Measurements from ENCODE around the gene ZNF654. TPM values are rescaled to one million over a fixed set of nuclear protein-coding genes. Genes with fewer than 3 reads are reported as not detected.

The ZNF654 gene
- total and polyA plus RNA-seq, 3 experiments from 2014 or later, result 11.6 to 16.4 (median 16.0) TPM

DNA sequence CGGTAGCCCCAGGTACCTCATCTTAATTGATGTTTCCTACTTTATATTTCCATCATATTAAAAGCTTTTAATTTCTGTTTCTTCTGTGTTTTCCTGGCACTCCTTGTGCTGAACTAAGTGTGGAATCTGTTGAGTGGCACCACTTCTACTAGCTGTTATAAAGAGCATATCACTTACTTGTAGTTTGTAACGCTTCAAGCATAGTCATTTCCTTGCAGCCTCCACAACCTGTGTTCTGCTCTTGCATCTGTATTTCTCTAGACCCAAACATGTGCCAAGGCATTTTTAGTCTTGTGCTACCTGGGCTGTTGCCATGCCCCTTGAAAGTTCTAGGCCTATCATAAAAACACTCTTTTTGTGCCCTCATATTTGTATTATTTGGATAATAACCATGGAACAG is 16.0 kb downstream of the ZNF654 start:
- H3K27me3 Mint-ChIP-seq, result no peaks in the 10 kb centered on the region
- H3K36me3 ChIP-seq (ENCODE audit: insufficient read depth, low read length), result no peaks in the 10 kb centered on the region
- ChIA-PET POLR2A (no interaction called here), CTCF (no interaction called here)
- no peaks in the 10 kb centered on the region for H3K27me3 ChIP-seq (ENCODE audit: insufficient read depth, low read length, poor library complexity, severe bottlenecking)
- H3K27ac Mint-ChIP-seq, result peak overlapping the region in 3 of 8 donors; percentile 7 to 61 (median 13)
- H3K27ac ChIP-seq (ENCODE audit: low read depth, low read length), result no peak overlapping the region
- no peak for DNase-seq
- H3K36me3 Mint-ChIP-seq, result peaks cover 4 to 6% (median 5%) of the 10 kb centered on the region in 3 donors
- no peaks in the 10 kb centered on the region for H3K9me3 ChIP-seq (ENCODE audit: low read length)
- H3K4me3 Mint-ChIP-seq, result peak overlapping the region in 1 of 7 donors; percentile 3
- no peak overlapping the region for H3K4me3 ChIP-seq (ENCODE audit: low read length)
- H3K4me1 ChIP-seq (ENCODE audit: insufficient read depth, low read length), result peaks cover 5% of the 10 kb centered on the region
- peaks cover 0 to 3% (median 2%) of the 10 kb centered on the region in 5 donors for H3K9me3 Mint-ChIP-seq
- H3K4me1 Mint-ChIP-seq, result peaks cover 62 to 81% (median 76%) of the 10 kb centered on the region in 3 donors

DNA sequence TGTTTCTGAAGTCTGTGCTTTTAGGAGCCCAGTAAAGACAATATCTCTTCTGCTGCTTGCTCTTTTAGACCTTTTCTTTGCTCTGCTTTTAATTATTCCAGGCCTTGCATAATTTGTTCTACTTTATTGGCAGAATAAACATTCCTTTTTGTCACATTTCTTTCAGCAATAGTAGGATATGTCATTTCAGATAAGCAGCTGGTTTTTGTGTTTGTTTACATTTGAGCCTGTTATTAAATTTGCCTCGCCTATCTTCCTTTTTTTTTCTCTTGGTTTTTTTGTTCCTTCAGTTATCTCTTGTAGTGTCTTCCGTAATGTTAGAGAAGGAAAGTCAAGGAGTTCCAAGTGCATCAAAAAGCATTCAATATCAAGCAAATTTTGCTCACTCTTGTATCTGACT is 16.4 kb downstream of the ZNF654 start:
- Mint-ChIP-seq H3K4me1 (peaks cover 63 to 84% (median 76%) of the 10 kb centered on the region in 3 donors), H3K4me3 (no peak overlapping the region), H3K27me3 (no peaks in the 10 kb centered on the region), H3K36me3 (peaks cover 4 to 6% (median 4%) of the 10 kb centered on the region in 3 donors), H3K27ac (peak overlapping the region in 2 of 8 donors; percentile 5 to 61), H3K9me3 (peaks cover 0 to 3% (median 2%) of the 10 kb centered on the region in 5 donors)
- H3K4me3 ChIP-seq (ENCODE audit: low read length), result no peak overlapping the region
- no peaks in the 10 kb centered on the region for H3K9me3 ChIP-seq (ENCODE audit: low read length)
- DNase-seq, result no peak
- no peaks in the 10 kb centered on the region for H3K27me3 ChIP-seq (ENCODE audit: insufficient read depth, low read length, poor library complexity, severe bottlenecking)
- no peaks in the 10 kb centered on the region for H3K36me3 ChIP-seq (ENCODE audit: insufficient read depth, low read length)
- H3K27ac ChIP-seq (ENCODE audit: low read depth, low read length), result no peak overlapping the region
- ChIA-PET POLR2A (no interaction called here), CTCF (no interaction called here)
- peaks cover 5% of the 10 kb centered on the region for H3K4me1 ChIP-seq (ENCODE audit: insufficient read depth, low read length)

DNA sequence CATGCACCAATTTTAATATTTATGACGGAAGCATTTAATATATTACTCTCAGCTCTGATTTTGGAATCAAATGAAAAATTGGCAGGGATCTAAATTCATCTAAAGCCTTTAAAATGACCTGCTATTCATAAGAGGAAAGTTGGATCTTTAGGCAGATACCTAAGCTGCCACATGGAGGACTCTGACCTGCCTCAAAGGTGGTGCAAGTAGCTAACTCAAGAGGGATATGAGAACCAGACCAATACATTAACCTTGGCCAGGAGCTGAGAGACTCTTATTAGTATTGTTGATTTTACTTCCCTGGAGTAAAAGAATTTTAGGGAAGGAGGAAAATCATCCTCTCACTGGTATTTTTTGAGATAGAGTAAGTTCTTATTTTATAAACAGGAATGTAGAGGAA is 17.7 kb downstream of the ZNF654 start:
- POLR2A ChIA-PET, result no interaction called here
- Mint-ChIP-seq H3K4me3 (no peak overlapping the region), H3K27ac (no peak overlapping the region)

DNA sequence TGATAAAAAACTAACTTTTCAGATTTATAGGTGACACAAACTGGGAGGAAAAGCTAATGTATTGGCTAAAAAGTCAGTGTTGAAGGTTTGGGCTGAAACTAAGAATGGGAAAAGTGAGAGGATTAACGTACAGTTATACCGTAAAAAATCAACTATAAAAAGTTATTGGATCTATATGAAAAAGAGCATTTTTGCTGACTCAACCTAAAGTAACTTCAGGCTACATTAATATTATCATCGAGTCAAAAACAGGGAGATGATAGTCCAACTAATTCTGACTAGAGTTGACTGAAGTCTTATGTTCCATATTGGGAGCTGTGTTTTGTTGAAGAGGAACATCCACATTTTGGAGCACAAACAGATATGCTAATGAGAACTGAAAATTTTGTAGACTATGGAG is 19.9 kb downstream of the ZNF654 start:
- H3K27me3 Mint-ChIP-seq, result no peaks in the 10 kb centered on the region
- peaks cover 0 to 5% (median 4%) of the 10 kb centered on the region in 3 donors for H3K36me3 Mint-ChIP-seq
- no peak overlapping the region for H3K4me3 Mint-ChIP-seq
- no peak overlapping the region for H3K27ac Mint-ChIP-seq
- H3K4me1 Mint-ChIP-seq, result peaks cover 58 to 88% (median 83%) of the 10 kb centered on the region in 3 donors
- DNase-seq, result no peak
- no peaks in the 10 kb centered on the region for H3K9me3 ChIP-seq (ENCODE audit: low read length)
- H3K4me3 ChIP-seq (ENCODE audit: low read length), result no peak overlapping the region
- no peaks in the 10 kb centered on the region for H3K27me3 ChIP-seq (ENCODE audit: insufficient read depth, low read length, poor library complexity, severe bottlenecking)
- H3K27ac ChIP-seq (ENCODE audit: low read depth, low read length), result no peak overlapping the region
- ChIA-PET CTCF (no interaction called here), POLR2A (no interaction called here)
- no peaks in the 10 kb centered on the region for H3K9me3 Mint-ChIP-seq
- H3K4me1 ChIP-seq (ENCODE audit: insufficient read depth, low read length), result peaks cover 5% of the 10 kb centered on the region
- no peaks in the 10 kb centered on the region for H3K36me3 ChIP-seq (ENCODE audit: insufficient read depth, low read length)

More for the DNA sequence above, 17.7 kb downstream of the ZNF654 start:
- peaks cover 5% of the 10 kb centered on the region for H3K4me1 ChIP-seq (ENCODE audit: insufficient read depth, low read length)
- H3K4me1 Mint-ChIP-seq, result peaks cover 68 to 89% (median 83%) of the 10 kb centered on the region in 3 donors
- DNase-seq, result no peak
- H3K27me3 Mint-ChIP-seq, result no peaks in the 10 kb centered on the region
- H3K9me3 ChIP-seq (ENCODE audit: low read length), result no peaks in the 10 kb centered on the region
- peaks cover 2 to 3% (median 3%) of the 10 kb centered on the region in 3 donors for H3K36me3 Mint-ChIP-seq
- CTCF ChIA-PET, result no interaction called here
- H3K27ac ChIP-seq (ENCODE audit: low read depth, low read length), result no peak overlapping the region
- H3K27me3 ChIP-seq (ENCODE audit: insufficient read depth, low read length, poor library complexity, severe bottlenecking), result no peaks in the 10 kb centered on the region
- peaks cover 0 to 3% (median 1%) of the 10 kb centered on the region in 5 donors for H3K9me3 Mint-ChIP-seq
- no peak overlapping the region for H3K4me3 ChIP-seq (ENCODE audit: low read length)
- H3K36me3 ChIP-seq (ENCODE audit: insufficient read depth, low read length), result no peaks in the 10 kb centered on the region

DNA sequence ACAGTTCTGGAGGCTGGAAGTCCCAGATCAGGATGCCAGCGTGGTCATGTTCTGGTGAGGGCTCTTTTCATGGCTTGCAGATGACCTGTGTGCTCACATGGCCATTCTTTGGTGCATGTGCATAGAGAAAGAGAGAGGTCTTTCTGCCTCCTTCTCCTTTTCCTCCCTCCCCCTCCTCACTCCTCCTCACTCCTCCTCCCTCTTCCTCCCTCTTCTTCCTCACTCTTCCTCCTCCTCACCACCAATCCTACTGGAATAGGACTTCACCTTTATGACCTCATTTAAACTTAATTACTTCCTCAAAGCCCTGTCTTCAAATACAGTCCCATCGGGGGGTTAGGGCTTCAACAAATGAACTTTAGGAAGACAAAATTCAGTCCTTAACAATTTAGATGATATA is 23.8 kb downstream of the ZNF654 start:
- Mint-ChIP-seq H3K9me3 (no peaks in the 10 kb centered on the region), H3K4me3 (no peak overlapping the region), H3K36me3 (peaks cover 0 to 23% (median 8%) of the 10 kb centered on the region in 3 donors), H3K27ac (peak overlapping the region in 1 of 8 donors; percentile 13), H3K27me3 (no peaks in the 10 kb centered on the region), H3K4me1 (peaks cover 39 to 70% (median 69%) of the 10 kb centered on the region in 3 donors)
- no peak overlapping the region for H3K4me3 ChIP-seq (ENCODE audit: low read length)
- no peaks in the 10 kb centered on the region for H3K9me3 ChIP-seq (ENCODE audit: low read length)
- peaks cover 5% of the 10 kb centered on the region for H3K4me1 ChIP-seq (ENCODE audit: insufficient read depth, low read length)
- H3K27ac ChIP-seq (ENCODE audit: low read depth, low read length), result no peak overlapping the region
- H3K27me3 ChIP-seq (ENCODE audit: insufficient read depth, low read length, poor library complexity, severe bottlenecking), result no peaks in the 10 kb centered on the region
- DNase-seq, result no peak
- ChIA-PET POLR2A (no interaction called here), CTCF (interaction anchor here (1.6 kb wide), 1 partner anchor 24 kb away, joined by 3 read pairs; no protein-coding TSS in a partner anchor)
- H3K36me3 ChIP-seq (ENCODE audit: insufficient read depth, low read length), result peaks cover 3% of the 10 kb centered on the region

DNA sequence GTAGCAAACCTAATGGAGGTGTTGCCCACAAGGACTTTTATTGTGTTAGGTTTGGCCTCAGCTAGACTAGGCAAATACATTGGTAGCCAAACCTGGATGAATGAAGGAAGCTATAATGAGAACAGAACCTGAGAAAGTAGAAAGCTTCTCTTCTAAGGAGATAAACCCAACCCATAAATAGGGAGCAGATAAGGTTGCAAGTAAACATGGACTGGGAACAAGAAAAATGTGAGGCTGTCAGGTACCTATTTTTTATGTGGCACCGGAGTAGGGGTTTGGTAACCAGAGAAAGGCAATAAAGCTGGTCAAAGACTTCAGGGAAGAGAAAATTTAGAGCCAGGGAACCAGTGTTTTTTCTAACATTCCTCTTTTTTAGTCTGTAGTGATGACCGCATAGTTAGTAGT is 25.0 kb downstream of the ZNF654 start:
- ChIA-PET POLR2A (no interaction called here), CTCF (interaction anchor here (1.6 kb wide), 1 partner anchor 22 kb away, joined by 3 read pairs; no protein-coding TSS in a partner anchor)
- H3K4me1 Mint-ChIP-seq, result peaks cover 28 to 58% (median 57%) of the 10 kb centered on the region in 3 donors
- peak overlapping the region in 2 of 8 donors; percentile 3 to 45 for H3K27ac Mint-ChIP-seq
- DNase-seq, result no peak
- Histone ChIP-seq H3K27me3 (ENCODE audit: insufficient read depth, low read length, poor library complexity, severe bottlenecking) (no peaks in the 10 kb centered on the region), H3K4me3 (ENCODE audit: low read length) (no peak overlapping the region), H3K27ac (ENCODE audit: low read depth, low read length) (no peak overlapping the region), H3K36me3 (ENCODE audit: insufficient read depth, low read length) (peaks cover 3% of the 10 kb centered on the region), H3K4me1 (ENCODE audit: insufficient read depth, low read length) (no peaks in the 10 kb centered on the region), H3K9me3 (ENCODE audit: low read length) (no peaks in the 10 kb centered on the region)
- H3K4me3 Mint-ChIP-seq, result no peak overlapping the region
- no peaks in the 10 kb centered on the region for H3K9me3 Mint-ChIP-seq
- peaks cover 3 to 28% (median 12%) of the 10 kb centered on the region in 3 donors for H3K36me3 Mint-ChIP-seq
- H3K27me3 Mint-ChIP-seq, result no peaks in the 10 kb centered on the region

DNA sequence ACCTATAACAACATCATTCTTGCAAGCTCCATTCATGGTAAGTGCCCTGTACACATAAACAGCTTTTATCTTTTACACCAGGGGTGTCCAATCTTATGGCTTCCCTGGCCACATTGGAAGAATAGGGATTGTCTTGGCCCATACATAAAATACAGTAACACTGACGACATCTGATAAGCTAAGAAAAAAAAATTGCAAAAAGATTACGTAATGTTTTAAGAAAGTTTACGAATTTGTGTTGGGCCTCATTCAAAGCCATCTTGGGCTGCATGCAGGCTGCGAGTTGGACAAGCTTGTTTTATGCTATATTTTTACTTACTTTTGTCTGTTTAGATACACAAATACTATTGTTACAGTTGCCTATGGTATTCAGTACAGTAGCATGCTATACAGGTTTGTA is 31.6 kb downstream of the ZNF654 start:
- Histone ChIP-seq H3K4me1 (ENCODE audit: insufficient read depth, low read length) (no peaks in the 10 kb centered on the region), H3K4me3 (ENCODE audit: low read length) (no peak overlapping the region), H3K27me3 (ENCODE audit: insufficient read depth, low read length, poor library complexity, severe bottlenecking) (no peaks in the 10 kb centered on the region), H3K27ac (ENCODE audit: low read depth, low read length) (no peak overlapping the region), H3K36me3 (ENCODE audit: insufficient read depth, low read length) (peaks cover 3% of the 10 kb centered on the region), H3K9me3 (ENCODE audit: low read length) (no peaks in the 10 kb centered on the region)
- Mint-ChIP-seq H3K27me3 (no peaks in the 10 kb centered on the region), H3K9me3 (no peaks in the 10 kb centered on the region), H3K36me3 (peaks cover 18 to 46% (median 24%) of the 10 kb centered on the region in 3 donors), H3K4me1 (peaks cover 21 to 40% (median 25%) of the 10 kb centered on the region in 3 donors), H3K4me3 (no peak overlapping the region), H3K27ac (no peak overlapping the region)
- DNase-seq, result no peak
- ChIA-PET CTCF (no interaction called here), POLR2A (no interaction called here)

DNA sequence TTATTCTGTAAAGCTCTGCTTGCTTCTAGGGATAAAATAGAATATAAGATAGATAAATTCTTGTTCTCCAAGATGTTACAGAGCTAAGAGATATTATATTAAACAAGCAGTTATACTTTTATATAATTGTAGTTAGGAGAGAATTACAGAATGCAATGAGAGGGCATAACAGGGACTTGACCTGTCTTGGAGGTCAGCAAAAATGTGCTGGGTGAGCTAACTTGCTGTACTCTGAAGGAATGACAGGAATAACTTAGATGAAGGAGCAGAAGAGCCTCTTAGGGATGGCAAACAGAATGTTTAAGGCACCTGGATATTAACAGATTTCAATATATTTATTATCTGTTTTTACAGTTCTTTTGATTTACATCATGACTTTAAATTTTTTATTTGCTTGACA is 33.2 kb downstream of the ZNF654 start:
- no peak for DNase-seq
- Mint-ChIP-seq H3K27ac (no peak overlapping the region), H3K4me1 (peaks cover 25 to 46% (median 34%) of the 10 kb centered on the region in 3 donors), H3K9me3 (no peaks in the 10 kb centered on the region), H3K36me3 (peaks cover 29 to 47% (median 31%) of the 10 kb centered on the region in 3 donors), H3K4me3 (no peak overlapping the region), H3K27me3 (no peaks in the 10 kb centered on the region)
- no peak overlapping the region for H3K4me3 ChIP-seq (ENCODE audit: low read length)
- H3K4me1 ChIP-seq (ENCODE audit: insufficient read depth, low read length), result no peaks in the 10 kb centered on the region
- H3K9me3 ChIP-seq (ENCODE audit: low read length), result no peaks in the 10 kb centered on the region
- H3K36me3 ChIP-seq (ENCODE audit: insufficient read depth, low read length), result peaks cover 3% of the 10 kb centered on the region
- ChIA-PET POLR2A (no interaction called here), CTCF (no interaction called here)
- no peak overlapping the region for H3K27ac ChIP-seq (ENCODE audit: low read depth, low read length)
- no peaks in the 10 kb centered on the region for H3K27me3 ChIP-seq (ENCODE audit: insufficient read depth, low read length, poor library complexity, severe bottlenecking)
